Measurements from ENCODE around the gene TCTN2. TPM values are rescaled to one million over a fixed set of nuclear protein-coding genes. Genes with fewer than 3 reads are reported as not detected.
A peak's percentile ranks its signal among the peaks of the same experiment; 100 is the strongest.

TCTN2 gene
- total RNA-seq, 1 donor from 2014 or later, result 29.5 TPM

DNA sequence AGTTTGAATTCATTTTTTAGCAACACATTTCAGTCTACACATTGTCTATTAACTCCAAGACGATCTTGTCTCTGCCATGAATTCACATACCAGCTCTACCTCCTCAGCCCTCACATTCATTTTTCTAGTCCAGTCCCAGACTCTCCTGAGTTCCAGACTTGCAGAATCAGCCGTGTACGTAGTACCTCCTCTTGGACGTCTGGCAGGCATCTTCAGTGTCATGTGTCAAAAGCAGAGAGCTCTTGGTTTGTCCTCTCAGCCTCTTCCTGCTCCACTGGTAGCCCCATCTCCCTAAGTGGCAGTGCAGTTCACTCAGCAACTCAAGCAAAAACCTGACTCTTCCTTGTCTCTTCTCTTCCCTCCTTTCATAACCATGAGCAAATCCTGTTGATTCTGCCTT is 14.5 kb upstream of the TCTN2 start:
- Mint-ChIP-seq H3K36me3 (peaks cover 13% of the 10 kb centered on the region), H3K4me3 (no peak overlapping the region), H3K9me3 (no peaks in the 10 kb centered on the region), H3K4me1 (ENCODE audit: unreplicated experiment) (no peaks in the 10 kb centered on the region), H3K27me3 (no peaks in the 10 kb centered on the region), H3K27ac (no peak overlapping the region)
- TF ChIP-seq, protein P1, sequence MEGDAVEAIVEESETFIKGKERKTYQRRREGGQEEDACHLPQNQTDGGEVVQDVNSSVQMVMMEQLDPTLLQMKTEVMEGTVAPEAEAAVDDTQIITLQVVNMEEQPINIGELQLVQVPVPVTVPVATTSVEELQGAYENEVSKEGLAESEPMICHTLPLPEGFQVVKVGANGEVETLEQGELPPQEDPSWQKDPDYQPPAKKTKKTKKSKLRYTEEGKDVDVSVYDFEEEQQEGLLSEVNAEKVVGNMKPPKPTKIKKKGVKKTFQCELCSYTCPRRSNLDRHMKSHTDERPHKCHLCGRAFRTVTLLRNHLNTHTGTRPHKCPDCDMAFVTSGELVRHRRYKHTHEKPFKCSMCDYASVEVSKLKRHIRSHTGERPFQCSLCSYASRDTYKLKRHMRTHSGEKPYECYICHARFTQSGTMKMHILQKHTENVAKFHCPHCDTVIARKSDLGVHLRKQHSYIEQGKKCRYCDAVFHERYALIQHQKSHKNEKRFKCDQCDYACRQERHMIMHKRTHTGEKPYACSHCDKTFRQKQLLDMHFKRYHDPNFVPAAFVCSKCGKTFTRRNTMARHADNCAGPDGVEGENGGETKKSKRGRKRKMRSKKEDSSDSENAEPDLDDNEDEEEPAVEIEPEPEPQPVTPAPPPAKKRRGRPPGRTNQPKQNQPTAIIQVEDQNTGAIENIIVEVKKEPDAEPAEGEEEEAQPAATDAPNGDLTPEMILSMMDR (conservative IDR thresholded peaks at IDR 0.05), result no peak
- no peak for DNase-seq (ENCODE audit: extremely low spot score, unreplicated experiment)

DNA sequence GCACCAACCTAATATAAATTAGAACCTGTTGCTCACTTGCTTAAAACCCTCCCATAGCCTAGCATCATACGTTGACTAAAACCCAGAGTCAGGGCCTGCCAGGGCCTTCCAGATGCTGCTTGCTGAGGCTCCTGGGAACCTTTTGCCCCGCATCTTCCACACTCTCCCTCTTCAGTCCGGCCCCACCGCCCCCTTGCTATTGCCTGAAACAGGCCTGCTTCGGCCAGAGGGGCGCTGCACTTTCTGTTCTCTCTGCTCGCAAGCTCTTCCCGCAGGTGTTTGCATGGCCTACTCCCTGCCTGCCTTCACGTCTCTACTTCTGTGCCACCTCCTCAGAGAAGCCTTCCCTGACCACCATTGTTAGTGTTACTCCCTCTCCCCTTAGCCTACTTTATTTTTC is 13.7 kb upstream of the TCTN2 start:
- DNase-seq (ENCODE audit: extremely low spot score, unreplicated experiment), result no peak
- H3K4me1 Mint-ChIP-seq (ENCODE audit: unreplicated experiment), result no peaks in the 10 kb centered on the region

DNA sequence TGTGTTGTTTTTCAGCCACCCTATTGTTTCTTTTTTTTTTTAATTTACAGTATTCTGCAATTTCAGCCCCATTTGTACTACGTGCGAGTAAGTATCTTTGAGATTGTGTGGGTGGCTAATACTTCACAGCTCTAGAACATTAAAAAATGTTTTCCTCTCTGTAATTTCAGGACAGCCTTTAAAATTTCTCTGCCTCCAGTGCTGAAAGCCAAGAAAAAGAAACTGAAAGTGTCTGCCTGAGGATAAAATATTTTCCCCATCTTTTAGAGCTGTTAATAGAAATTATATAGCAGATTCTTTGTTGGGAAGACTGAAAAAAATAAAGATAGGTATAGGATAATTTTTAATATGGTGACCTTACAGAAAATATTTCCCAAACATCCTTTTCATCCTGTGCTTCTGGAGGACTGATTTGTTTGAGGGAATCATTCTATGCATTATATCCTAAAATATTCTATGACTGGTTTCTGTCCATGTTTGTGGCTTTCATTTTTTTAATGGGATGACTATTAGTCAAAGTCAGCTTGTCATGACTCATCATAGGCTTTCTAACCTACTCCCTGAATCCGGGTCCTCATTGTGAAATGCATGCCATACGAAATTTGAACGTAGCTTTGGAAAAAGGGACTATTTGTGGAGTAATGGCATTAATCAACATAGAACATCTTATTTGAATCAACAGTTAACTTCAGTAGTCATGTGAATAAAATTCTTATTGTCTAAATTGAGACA is 10.8 kb upstream of the TCTN2 start:
- Mint-ChIP-seq H3K27ac (no peak overlapping the region), H3K27me3 (no peaks in the 10 kb centered on the region), H3K9me3 (no peaks in the 10 kb centered on the region), H3K4me1 (ENCODE audit: unreplicated experiment) (no peaks in the 10 kb centered on the region), H3K36me3 (peaks cover 18% of the 10 kb centered on the region), H3K4me3 (no peak overlapping the region)
- no peak for DNase-seq (ENCODE audit: extremely low spot score, unreplicated experiment)
- TF ChIP-seq, protein P1 (conservative IDR thresholded peaks at IDR 0.05), result no peak

More for the DNA sequence above, 13.7 kb upstream of the TCTN2 start:
- Mint-ChIP-seq H3K36me3 (peaks cover 8% of the 10 kb centered on the region), H3K4me3 (no peak overlapping the region), H3K9me3 (no peaks in the 10 kb centered on the region), H3K27me3 (no peaks in the 10 kb centered on the region), H3K27ac (no peak overlapping the region)
- TF ChIP-seq, protein P1 (conservative IDR thresholded peaks at IDR 0.05), result no peak

DNA sequence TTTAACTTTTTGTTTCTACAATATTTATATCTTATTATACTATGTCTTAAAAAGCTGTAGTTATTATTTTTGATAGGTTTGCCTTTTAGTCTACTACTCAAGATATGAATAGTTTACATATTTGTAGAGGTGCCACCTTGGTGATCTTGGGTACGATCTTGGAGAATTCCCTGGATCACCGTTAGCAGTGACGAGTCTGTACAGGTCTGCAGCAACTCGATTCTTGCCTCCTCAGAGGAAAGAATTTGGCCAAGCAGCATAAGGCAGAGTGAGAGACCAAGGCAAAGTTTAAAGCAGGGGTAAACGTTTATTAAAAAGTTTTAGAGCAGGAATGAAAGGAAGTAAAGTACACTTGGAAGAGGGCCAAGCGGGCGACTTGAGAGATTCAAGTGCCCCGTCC is 3.1 kb upstream of the TCTN2 start:
- no peak for DNase-seq (ENCODE audit: extremely low spot score, unreplicated experiment)
- Mint-ChIP-seq H3K4me3 (no peak overlapping the region), H3K9me3 (no peaks in the 10 kb centered on the region), H3K36me3 (peaks cover 6% of the 10 kb centered on the region), H3K27ac (no peak overlapping the region), H3K27me3 (no peaks in the 10 kb centered on the region), H3K4me1 (ENCODE audit: unreplicated experiment) (peaks cover 12% of the 10 kb centered on the region)
- TF ChIP-seq, protein P1 (conservative IDR thresholded peaks at IDR 0.05), result no peak

DNA sequence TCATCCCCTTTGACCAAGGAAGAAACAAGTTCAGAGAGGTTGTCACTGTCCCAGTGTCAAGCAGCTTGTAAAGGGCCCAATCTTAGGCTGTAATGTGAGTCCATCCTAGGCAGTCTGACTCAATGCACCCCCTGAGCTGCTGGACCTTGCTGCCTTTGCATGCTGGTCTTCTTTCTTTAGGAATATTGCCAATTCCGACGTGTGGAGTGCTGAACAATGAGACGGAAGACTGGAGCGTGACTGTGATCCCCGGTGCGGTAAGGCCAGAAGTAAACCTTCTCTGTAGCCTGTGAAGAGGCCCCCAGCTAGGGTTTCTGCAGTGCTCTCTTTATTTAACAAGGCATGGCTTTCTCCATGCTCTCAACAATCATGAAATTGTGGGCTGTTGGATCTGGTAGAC is 963 bp downstream of the TCTN2 start:
- Mint-ChIP-seq H3K36me3 (peaks cover 9% of the 10 kb centered on the region), H3K9me3 (no peaks in the 10 kb centered on the region), H3K4me1 (ENCODE audit: unreplicated experiment) (peaks cover 17% of the 10 kb centered on the region), H3K27me3 (no peaks in the 10 kb centered on the region), H3K4me3 (peak overlapping the region; percentile 91), H3K27ac (peak overlapping the region; percentile 74)
- TF ChIP-seq, protein P1 (conservative IDR thresholded peaks at IDR 0.05), result no peak
- no peak for DNase-seq (ENCODE audit: extremely low spot score, unreplicated experiment)

All from type B pancreatic cell (in vitro differentiated cells).